Measurements from ENCODE around the gene KYNU.

KYNU gene

DNA sequence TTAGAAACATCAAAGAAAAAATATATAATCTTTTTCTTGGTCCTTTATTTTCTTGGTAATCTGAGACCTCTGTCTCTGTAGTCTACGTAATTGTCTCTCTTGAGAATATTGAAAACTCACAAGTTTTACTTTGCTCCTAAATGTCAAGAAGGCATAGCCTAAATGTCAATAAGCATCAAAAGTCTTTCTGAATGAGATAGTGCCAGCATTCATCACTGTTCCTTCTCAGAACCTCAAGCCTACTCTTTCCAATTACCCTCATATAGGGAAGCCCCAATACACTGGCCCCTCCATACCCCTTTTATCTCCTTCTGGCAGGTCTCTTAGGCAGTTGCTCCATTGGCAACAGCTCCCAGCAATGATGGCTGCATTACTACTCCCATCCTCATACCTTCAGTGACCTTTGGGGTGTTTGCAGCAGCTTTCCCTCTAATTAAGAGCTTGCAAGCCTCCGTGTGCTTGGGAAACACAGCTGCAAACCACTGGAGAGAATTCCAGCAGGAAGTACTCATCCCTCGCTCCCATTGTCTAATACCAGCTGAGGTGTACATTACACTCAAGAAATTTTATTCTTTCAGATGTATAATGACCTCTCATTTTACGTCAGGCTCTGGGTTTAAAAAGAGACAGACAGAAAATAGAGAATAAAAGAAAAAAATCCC lies 95.8 kb downstream of the KYNU start:
- no peak for DNase-seq

DNA sequence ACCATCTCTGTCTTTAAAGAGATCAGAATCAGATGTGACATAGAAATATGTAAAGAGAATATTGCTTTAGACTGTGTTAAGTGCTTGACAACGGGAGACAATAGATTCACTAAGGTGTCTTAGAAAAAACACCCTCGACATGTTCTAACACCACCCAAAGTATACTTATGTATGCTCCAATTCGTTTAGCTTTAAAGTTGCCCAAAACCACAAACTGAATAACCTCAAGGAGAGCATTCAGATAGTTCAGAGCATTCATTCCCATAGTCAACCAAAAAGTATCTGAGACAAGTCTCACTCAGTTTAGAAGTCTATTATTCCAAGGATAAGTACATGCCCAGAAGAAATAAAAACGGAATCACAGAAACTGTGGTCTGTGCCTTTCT lies 96.4 kb downstream of the KYNU start:
- DNase-seq: no peak

DNA sequence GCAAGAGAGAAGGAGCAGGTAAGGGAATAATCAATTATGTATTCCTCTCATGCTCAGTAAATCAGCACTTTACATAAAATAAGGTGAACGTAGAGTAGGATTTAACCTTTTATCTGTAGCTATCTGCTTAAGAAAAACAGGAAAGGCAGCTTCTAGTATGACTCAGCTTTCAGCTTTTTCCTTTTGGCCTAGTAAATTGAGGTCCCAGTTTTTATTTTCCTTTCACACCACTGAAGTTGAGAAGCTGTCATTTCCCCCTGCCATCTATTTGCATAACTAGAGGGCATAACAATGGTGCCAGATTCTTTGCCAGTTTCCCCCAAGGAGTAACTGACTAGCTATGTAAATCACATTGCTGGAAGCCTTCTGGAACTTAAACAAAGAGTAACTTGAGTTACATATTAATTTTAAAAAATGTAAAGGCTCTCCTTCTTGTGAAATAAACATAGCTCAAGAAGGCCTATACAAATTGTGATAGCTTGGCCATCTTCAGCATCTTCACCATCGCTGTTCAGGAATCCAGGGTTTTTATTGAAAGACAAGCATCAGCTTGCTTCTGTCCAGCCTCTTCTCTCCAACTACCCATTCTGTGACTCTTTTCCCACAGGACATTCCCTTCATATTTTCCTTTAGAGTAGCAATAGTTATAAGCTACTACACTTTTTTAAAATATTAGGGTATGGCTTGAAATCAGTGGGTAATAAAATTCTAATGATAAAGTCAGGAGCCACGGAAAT lies 97.0 kb downstream of the KYNU start:
- no peak for DNase-seq

- DNase-seq: no peak
These were observed 97.8 kb downstream of the KYNU start for GRCh38 chr2:142975239-142975638.

DNA sequence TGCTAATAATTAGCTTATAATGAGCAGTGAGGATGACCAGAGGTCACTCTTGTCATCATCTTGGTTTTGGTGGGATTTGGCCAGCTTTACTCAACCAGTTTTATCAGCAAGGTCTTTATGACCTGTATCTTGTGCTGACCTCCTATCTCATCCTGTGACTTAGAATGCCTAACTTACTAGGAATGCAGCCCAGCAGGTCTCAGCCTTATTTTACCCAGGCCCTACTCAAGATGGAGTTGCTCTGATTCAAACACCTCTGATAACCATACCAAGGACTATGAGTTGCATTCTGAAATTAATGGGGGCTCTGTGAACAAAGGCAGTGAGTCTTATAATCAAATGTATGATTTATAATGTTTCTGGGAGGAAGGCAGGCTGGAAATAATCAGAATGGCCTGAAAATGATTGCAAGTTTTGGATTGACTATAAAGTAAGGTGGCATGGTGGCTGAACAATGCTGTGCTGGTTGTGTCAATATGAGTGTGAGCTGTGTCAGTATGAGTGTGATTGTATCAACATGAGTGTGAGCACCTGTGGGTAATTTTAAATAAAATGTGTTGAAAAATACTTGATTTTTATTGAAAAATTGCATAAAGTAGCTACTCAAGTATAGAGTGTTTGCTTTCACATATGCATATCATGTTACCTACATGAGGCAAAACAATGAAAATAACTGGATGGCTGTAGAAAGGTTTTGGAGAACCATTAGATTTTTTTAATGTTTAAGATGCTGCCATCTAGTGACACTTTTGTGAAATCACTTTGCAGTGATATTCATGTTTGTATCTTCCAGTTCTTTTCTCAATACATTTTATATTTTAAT lies 103.0 kb downstream of the KYNU start:
- no peak for DNase-seq

DNA sequence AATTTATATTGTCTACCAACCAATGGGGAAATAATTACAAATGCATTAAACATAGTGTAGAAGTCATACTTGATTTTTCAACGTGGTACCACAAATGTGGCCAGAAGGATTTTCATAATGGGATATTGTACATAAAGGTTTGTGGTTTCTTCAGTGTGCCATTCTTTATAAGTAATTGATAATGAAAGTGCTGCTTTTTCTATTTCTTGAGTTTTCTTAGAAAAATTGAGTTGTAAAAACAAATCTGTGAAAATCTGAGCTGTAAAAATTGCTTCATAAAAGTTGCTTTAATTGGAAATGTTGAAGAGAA lies 103.6 kb downstream of the KYNU start:
- DNase-seq: no peak

- DNase-seq: no peak
These were observed 104.3 kb downstream of the KYNU start for GRCh38 chr2:142981756-142982155.

DNA sequence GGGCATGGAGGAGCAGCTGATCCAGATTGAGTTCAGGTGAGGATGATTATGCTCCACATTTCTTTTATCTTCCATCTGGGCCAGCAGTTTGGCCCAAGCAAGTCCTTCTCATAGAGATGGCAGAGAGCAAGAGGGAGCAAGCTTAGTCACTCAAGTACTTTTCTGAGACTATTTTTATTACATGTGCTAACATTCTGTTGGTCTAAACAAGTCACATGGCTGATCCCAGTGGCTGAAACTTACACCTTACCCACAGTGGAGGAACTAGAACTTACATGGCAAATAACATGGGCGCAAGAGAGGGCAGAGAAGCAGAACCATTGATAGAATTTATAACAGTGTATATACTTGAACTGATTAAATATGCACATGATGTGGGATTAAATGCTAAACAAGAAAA lies 105.7 kb downstream of the KYNU start:
- no peak for DNase-seq

DNA sequence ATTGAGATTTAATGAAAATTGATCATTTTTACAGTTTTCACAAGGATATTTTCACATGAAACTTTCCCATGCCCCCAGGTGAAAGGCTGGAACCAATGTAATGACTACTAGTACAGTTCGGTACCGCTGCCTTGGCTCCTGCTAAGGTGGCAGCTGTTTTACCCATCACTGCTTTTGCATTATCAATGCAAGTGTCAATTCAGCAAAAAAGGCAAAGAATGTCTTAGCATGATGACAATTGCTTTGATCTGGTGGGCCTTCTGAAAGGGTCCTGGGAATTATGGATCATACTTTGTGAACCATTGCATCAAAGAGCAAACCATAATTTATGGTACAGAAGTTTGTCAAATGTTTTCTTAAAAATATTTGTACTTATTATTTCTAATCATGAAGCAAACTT lies 107.2 kb downstream of the KYNU start:
- DNase-seq: no peak

GRCh38 chr2:142987044-142987443 lies 109.6 kb downstream of the KYNU start:
- DNase-seq: no peak

- DNase-seq: no peak
These were observed 112.1 kb downstream of the KYNU start for GRCh38 chr2:142989273-142990204.

DNA sequence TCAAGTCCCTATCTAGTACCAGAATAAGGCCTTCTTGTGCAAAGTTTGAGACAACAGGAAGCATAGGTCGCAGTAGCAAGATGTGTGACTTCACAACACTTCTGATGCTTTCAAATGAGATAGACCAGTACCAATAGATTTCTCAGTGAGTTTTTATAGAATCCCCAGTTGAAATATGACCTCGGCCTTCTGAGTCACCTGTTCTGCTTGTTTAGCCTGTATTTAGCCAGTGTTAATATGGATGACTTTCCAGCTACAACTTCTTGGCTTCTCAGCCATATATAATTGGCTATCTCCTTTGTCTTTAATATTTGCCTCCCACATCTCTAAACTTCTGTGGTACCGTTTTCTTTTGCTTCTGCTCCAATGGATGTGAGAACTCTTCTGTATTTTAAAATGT lies 113.8 kb downstream of the KYNU start:
- DNase-seq: no peak

DNA sequence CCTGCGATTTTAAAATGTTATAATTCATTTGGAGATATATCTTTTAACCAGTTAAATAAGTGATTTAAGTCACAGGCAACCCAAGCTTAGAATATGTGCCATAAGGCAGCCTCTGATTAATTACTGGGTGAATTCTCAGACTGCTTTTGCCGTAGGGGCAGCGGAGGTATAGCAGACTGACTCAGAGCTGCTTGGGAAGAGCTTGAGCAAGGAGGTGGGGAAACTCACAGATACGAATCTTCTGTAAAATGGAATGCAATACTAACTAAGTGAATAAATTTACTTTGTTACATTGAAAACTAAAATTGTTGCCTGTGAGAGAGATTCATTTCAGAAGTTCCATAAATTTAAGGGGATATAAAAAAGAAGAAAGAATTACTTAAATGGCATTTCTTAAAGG lies 115.4 kb downstream of the KYNU start:
- DNase-seq: no peak

GRCh38 chr2:142993771-142994170 lies 116.3 kb downstream of the KYNU start:
- no peak for DNase-seq

GRCh38 chr2:142994665-142995064 lies 117.2 kb downstream of the KYNU start:
- DNase-seq: no peak

DNA sequence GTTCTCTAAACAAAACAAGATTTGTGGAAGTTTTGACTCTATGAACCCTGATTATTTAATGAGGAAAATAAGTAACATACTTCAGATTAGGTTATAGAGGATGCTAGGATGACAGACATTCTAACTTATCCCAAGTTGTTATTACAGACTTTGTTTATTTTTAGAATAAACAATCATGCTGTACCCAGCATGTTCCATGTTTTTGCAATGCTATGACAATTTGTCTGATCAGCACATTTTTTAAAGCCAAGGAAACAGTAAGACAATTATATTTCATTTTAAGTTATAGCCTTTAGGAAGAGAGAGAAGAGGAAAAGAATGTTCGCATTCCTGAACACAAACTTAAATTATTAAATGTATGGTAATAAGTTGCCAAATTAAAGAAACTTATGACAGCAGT lies 119.8 kb downstream of the KYNU start:
- no peak for DNase-seq

DNA sequence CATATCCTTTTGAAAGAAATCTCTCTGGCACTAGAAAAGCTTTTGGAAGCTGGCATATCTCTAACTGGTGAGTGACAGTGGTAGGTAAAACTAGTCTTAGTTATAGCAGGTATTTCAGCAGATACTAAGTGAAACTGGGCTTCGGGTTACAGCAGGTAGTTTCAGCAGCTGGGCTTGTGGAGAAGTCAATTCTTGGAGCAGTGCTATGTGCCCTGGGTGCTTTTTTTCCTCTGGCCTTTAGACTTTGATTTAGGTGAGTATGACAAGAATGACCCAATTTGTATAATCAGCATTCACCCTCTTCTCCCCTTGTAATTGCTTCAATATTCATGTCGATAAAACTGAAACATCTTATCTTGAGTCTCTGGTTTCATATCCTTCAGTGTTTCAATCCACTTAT lies 123.1 kb downstream of the KYNU start:
- no peak for DNase-seq

GRCh38 chr2:143001501-143001900 lies 124.0 kb downstream of the KYNU start:
- DNase-seq: no peak

- no peak for DNase-seq
These were observed 138.2 kb downstream of the KYNU start for GRCh38 chr2:143015656-143016055.

- DNase-seq: no peak
These were observed 149.1 kb downstream of the KYNU start for GRCh38 chr2:143026411-143027054.

DNA sequence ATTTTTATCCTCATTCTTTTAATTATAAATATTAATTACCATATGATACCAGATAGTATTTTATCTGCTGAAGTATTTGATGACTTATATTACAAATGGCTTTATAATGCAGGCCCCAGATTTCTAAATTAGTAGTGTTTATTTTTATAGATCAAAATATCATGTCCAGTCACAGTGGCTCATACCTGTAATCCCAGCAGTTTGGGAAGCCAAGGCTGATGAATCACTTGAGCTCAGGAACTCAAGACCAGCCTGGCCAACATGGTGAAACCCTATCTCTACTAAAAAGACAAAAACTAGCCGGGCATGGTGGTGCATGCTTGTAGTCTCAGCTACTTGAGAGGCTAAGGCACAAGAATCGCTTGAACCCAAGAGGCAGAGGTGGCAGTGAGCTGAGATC lies 151.7 kb downstream of the KYNU start:
- no peak for DNase-seq

DNA sequence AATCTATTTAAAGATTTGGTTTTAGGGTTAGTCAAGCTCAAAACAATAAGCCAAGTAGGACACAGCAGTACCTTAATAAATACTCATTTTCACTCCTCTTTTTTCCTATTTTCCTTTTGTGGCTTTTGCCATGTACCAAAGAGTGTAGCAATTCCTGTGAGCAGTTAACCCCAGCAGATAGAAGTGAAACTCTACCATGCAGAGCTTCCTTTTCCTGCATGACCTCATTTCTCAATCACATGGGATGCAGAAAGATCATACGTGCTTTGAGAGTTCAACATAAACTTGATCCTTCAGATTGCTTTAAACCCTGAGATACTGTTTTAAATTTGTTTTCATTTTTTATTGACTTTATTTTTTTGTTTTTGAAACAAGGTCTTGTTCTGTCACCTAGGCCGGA lies 152.7 kb downstream of the KYNU start:
- no peak for DNase-seq
